HEK293 (cell line): ENCODE data around the gene ARV1.

Experiments used
- SETDB1 ChIP-seq: IDR thresholded peaks from one replicate; pipeline ENCODE4 v1.6.1; 2017; ENCODE audit warnings: mild to moderate bottlenecking, low read length, moderate library complexity, mixed read lengths; ENCODE audit not compliant: insufficient read length
- ZBTB20 ChIP-seq: fragments of 450-650 bp; formaldehyde crosslinking; IDR thresholded peaks from 2 replicates; pipeline ENCODE4 v1.5.1; 2016; ENCODE audit warnings: missing biosample characterization, missing genetic modification characterization
- ZBTB7A ChIP-seq: fragments of 450-650 bp; formaldehyde crosslinking; IDR thresholded peaks from 2 replicates; pipeline ENCODE4 v1.5.1; 2016; ENCODE audit warnings: low read depth, missing biosample characterization, missing genetic modification characterization
- ZNF155 ChIP-seq: fragments of 450-650 bp; formaldehyde crosslinking; IDR thresholded peaks from 2 replicates; pipeline ENCODE4 v1.5.1; 2016; ENCODE audit warnings: missing biosample characterization, missing genetic modification characterization
- ZNF274 ChIP-seq, 2 experiments: fragments of 200-500 bp in 1 of 2; fragments of 450-650 bp in 1 of 2; sonication (Bioruptor generic) in 1 of 2; formaldehyde crosslinking in 1 of 2; IDR thresholded peaks; 2 replicates each; pipeline versions ENCODE4 v1.5.1 to v1.6.1; 2014 to 2016; ENCODE audit warnings: borderline replicate concordance in 1 of 2, inconsistent platforms in 1 of 2, low read length in 1 of 2, missing biosample characterization in 1 of 2, missing genetic modification characterization in 1 of 2
- ZNF426 ChIP-seq: fragments of 450-650 bp; formaldehyde crosslinking; IDR thresholded peaks from 2 replicates; pipeline ENCODE4 v1.5.1; 2017; ENCODE audit warnings: missing biosample characterization, missing genetic modification characterization, mild to moderate bottlenecking, inconsistent platforms, moderate library complexity
- ZNF776 ChIP-seq: fragments of 450-650 bp; formaldehyde crosslinking; IDR thresholded peaks from 2 replicates; pipeline ENCODE4 v1.5.0; 2017; ENCODE audit warnings: missing biosample characterization, missing genetic modification characterization, borderline replicate concordance
- TF ChIP-seq, protein P1 (sequence below): fragments of 450-650 bp; formaldehyde crosslinking; IDR thresholded peaks from 2 replicates; pipeline ENCODE4 v1.5.1; 2016; ENCODE audit warnings: missing biosample characterization, missing genetic modification characterization
- TF ChIP-seq, protein P2 (sequence below): fragments of 450-650 bp; formaldehyde crosslinking; IDR thresholded peaks from 2 replicates; pipeline ENCODE4 v1.5.1; 2016; ENCODE audit warnings: missing biosample characterization, missing genetic modification characterization
- TF ChIP-seq, protein P3 (sequence below): fragments of 450-650 bp; formaldehyde crosslinking; conservative IDR thresholded peaks from 2 replicates; pipeline ENCODE4 v1.5.1; 2016; ENCODE audit warnings: low read depth, missing biosample characterization, missing genetic modification characterization
- TF ChIP-seq, protein P4 (sequence below): fragments of 450-650 bp; formaldehyde crosslinking; IDR thresholded peaks from 2 replicates; pipeline ENCODE4 v1.5.1; 2016; ENCODE audit warnings: missing biosample characterization, missing genetic modification characterization, borderline replicate concordance
- TF ChIP-seq, protein P5 (sequence below): fragments of 450-650 bp; formaldehyde crosslinking; IDR thresholded peaks from 2 replicates; pipeline ENCODE4 v1.5.1; 2016; ENCODE audit warnings: missing biosample characterization, missing genetic modification characterization
- TF ChIP-seq, protein P6 (sequence below): fragments of 450-650 bp; formaldehyde crosslinking; IDR thresholded peaks from 2 replicates; pipeline ENCODE4 v1.5.1; 2017; ENCODE audit warnings: missing biosample characterization, missing genetic modification characterization
- TF ChIP-seq, protein P7 (sequence below): fragments of 450-650 bp; formaldehyde crosslinking; IDR thresholded peaks from 2 replicates; pipeline ENCODE4 v1.5.1; 2016; ENCODE audit warnings: missing biosample characterization, missing genetic modification characterization

DNA sequence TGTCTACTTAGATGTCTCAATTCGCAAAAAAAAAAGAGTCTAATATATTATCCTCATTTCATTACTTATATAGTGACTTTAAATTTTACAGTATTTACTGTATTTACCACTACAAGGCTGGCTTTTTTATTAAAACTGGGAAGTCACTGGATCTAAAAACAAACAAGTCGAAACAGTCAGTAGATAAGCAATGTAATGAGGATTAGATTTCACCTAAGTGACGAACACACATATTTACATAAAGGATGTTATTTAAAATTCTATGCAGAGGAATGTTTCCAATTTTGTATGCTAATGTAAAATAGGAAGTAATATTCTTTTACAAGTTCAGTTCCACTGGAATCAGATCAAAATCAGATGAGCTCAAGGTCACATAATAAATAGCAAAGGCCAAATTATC is 28.5 kb upstream of the ARV1 start:
- TF ChIP-seq, protein P1, sequence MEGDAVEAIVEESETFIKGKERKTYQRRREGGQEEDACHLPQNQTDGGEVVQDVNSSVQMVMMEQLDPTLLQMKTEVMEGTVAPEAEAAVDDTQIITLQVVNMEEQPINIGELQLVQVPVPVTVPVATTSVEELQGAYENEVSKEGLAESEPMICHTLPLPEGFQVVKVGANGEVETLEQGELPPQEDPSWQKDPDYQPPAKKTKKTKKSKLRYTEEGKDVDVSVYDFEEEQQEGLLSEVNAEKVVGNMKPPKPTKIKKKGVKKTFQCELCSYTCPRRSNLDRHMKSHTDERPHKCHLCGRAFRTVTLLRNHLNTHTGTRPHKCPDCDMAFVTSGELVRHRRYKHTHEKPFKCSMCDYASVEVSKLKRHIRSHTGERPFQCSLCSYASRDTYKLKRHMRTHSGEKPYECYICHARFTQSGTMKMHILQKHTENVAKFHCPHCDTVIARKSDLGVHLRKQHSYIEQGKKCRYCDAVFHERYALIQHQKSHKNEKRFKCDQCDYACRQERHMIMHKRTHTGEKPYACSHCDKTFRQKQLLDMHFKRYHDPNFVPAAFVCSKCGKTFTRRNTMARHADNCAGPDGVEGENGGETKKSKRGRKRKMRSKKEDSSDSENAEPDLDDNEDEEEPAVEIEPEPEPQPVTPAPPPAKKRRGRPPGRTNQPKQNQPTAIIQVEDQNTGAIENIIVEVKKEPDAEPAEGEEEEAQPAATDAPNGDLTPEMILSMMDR (tag by site-specific recombination), result no peak
- TF ChIP-seq, protein P2, sequence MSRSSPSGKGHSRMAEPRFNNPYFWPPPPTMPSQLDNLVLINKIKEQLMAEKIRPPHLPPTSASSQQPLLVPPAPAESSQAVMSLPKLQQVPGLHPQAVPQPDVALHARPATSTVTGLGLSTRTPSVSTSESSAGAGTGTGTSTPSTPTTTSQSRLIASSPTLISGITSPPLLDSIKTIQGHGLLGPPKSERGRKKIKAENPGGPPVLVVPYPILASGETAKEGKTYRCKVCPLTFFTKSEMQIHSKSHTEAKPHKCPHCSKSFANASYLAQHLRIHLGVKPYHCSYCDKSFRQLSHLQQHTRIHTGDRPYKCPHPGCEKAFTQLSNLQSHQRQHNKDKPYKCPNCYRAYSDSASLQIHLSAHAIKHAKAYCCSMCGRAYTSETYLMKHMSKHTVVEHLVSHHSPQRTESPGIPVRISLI, result no peak
- TF ChIP-seq ZNF776 (tag by site-specific recombination), result no peak
- TF ChIP-seq ZNF426 (tag by site-specific recombination), result no peak
- TF ChIP-seq, protein P3, sequence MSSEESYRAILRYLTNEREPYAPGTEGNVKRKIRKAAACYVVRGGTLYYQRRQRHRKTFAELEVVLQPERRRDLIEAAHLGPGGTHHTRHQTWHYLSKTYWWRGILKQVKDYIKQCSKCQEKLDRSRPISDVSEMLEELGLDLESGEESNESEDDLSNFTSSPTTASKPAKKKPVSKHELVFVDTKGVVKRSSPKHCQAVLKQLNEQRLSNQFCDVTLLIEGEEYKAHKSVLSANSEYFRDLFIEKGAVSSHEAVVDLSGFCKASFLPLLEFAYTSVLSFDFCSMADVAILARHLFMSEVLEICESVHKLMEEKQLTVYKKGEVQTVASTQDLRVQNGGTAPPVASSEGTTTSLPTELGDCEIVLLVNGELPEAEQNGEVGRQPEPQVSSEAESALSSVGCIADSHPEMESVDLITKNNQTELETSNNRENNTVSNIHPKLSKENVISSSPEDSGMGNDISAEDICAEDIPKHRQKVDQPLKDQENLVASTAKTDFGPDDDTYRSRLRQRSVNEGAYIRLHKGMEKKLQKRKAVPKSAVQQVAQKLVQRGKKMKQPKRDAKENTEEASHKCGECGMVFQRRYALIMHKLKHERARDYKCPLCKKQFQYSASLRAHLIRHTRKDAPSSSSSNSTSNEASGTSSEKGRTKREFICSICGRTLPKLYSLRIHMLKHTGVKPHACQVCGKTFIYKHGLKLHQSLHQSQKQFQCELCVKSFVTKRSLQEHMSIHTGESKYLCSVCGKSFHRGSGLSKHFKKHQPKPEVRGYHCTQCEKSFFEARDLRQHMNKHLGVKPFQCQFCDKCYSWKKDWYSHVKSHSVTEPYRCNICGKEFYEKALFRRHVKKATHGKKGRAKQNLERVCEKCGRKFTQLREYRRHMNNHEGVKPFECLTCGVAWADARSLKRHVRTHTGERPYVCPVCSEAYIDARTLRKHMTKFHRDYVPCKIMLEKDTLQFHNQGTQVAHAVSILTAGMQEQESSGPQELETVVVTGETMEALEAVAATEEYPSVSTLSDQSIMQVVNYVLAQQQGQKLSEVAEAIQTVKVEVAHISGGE (tag by site-specific recombination), result no peak
- TF ChIP-seq, protein P4, sequence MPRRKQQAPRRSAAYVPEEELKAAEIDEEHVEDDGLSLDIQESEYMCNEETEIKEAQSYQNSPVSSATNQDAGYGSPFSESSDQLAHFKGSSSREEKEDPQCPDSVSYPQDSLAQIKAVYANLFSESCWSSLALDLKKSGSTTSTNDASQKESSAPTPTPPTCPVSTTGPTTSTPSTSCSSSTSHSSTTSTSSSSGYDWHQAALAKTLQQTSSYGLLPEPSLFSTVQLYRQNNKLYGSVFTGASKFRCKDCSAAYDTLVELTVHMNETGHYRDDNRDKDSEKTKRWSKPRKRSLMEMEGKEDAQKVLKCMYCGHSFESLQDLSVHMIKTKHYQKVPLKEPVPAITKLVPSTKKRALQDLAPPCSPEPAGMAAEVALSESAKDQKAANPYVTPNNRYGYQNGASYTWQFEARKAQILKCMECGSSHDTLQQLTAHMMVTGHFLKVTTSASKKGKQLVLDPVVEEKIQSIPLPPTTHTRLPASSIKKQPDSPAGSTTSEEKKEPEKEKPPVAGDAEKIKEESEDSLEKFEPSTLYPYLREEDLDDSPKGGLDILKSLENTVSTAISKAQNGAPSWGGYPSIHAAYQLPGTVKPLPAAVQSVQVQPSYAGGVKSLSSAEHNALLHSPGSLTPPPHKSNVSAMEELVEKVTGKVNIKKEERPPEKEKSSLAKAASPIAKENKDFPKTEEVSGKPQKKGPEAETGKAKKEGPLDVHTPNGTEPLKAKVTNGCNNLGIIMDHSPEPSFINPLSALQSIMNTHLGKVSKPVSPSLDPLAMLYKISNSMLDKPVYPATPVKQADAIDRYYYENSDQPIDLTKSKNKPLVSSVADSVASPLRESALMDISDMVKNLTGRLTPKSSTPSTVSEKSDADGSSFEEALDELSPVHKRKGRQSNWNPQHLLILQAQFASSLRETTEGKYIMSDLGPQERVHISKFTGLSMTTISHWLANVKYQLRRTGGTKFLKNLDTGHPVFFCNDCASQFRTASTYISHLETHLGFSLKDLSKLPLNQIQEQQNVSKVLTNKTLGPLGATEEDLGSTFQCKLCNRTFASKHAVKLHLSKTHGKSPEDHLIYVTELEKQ, result no peak
- no peak for TF ChIP-seq ZNF274 (IDR thresholded peaks at IDR 0.05; ENCODE audit: low read length)
- TF ChIP-seq ZNF274 (tag by site-specific recombination; IDR thresholded peaks at IDR 0.05; ENCODE audit: borderline replicate concordance), result no peak
- TF ChIP-seq ZBTB20 (tag by site-specific recombination), result no peak
- TF ChIP-seq ZBTB7A (tag by site-specific recombination), result no peak
- TF ChIP-seq SETDB1, result no peak
- no peak for TF ChIP-seq ZNF155 (tag by site-specific recombination)
- TF ChIP-seq, protein P5, sequence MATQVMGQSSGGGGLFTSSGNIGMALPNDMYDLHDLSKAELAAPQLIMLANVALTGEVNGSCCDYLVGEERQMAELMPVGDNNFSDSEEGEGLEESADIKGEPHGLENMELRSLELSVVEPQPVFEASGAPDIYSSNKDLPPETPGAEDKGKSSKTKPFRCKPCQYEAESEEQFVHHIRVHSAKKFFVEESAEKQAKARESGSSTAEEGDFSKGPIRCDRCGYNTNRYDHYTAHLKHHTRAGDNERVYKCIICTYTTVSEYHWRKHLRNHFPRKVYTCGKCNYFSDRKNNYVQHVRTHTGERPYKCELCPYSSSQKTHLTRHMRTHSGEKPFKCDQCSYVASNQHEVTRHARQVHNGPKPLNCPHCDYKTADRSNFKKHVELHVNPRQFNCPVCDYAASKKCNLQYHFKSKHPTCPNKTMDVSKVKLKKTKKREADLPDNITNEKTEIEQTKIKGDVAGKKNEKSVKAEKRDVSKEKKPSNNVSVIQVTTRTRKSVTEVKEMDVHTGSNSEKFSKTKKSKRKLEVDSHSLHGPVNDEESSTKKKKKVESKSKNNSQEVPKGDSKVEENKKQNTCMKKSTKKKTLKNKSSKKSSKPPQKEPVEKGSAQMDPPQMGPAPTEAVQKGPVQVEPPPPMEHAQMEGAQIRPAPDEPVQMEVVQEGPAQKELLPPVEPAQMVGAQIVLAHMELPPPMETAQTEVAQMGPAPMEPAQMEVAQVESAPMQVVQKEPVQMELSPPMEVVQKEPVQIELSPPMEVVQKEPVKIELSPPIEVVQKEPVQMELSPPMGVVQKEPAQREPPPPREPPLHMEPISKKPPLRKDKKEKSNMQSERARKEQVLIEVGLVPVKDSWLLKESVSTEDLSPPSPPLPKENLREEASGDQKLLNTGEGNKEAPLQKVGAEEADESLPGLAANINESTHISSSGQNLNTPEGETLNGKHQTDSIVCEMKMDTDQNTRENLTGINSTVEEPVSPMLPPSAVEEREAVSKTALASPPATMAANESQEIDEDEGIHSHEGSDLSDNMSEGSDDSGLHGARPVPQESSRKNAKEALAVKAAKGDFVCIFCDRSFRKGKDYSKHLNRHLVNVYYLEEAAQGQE (tag by site-specific recombination), result no peak
- TF ChIP-seq, protein P6, sequence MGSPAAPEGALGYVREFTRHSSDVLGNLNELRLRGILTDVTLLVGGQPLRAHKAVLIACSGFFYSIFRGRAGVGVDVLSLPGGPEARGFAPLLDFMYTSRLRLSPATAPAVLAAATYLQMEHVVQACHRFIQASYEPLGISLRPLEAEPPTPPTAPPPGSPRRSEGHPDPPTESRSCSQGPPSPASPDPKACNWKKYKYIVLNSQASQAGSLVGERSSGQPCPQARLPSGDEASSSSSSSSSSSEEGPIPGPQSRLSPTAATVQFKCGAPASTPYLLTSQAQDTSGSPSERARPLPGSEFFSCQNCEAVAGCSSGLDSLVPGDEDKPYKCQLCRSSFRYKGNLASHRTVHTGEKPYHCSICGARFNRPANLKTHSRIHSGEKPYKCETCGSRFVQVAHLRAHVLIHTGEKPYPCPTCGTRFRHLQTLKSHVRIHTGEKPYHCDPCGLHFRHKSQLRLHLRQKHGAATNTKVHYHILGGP (tag by site-specific recombination), result no peak
- TF ChIP-seq, protein P7, sequence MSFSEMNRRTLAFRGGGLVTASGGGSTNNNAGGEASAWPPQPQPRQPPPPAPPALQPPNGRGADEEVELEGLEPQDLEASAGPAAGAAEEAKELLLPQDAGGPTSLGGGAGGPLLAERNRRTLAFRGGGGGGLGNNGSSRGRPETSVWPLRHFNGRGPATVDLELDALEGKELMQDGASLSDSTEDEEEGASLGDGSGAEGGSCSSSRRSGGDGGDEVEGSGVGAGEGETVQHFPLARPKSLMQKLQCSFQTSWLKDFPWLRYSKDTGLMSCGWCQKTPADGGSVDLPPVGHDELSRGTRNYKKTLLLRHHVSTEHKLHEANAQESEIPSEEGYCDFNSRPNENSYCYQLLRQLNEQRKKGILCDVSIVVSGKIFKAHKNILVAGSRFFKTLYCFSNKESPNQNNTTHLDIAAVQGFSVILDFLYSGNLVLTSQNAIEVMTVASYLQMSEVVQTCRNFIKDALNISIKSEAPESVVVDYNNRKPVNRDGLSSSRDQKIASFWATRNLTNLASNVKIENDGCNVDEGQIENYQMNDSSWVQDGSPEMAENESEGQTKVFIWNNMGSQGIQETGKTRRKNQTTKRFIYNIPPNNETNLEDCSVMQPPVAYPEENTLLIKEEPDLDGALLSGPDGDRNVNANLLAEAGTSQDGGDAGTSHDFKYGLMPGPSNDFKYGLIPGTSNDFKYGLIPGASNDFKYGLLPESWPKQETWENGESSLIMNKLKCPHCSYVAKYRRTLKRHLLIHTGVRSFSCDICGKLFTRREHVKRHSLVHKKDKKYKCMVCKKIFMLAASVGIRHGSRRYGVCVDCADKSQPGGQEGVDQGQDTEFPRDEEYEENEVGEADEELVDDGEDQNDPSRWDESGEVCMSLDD, result no peak
